Mucosa of gallbladder (tissue), 1 donor: ENCODE results near the gene SMURF2. TPM values are rescaled to one million over a fixed set of nuclear protein-coding genes. Genes with fewer than 3 reads are reported as not detected.
"Not testable (repeated sequence)": the region's sequence is repeated elsewhere in the genome, so short reads cannot be mapped to it uniquely, and the experiment has no call there.

Source experiments
- DNase-seq: peaks from one replicate; pipeline ENCODE4 v3.0.0-alpha.2; 2020; ENCODE audit warnings: low spot score
- total RNA-seq: library from RNA; stranded (reverse); gene quantifications from one replicate; pipeline ENCODE4 v1.2.1, GENCODE V29; 2021
- donor health status: DM: no; HTN: no; CAD: no.

SMURF2 gene
- total RNA-seq, 1 donor from 2014 or later = 22.2 TPM

DNA sequence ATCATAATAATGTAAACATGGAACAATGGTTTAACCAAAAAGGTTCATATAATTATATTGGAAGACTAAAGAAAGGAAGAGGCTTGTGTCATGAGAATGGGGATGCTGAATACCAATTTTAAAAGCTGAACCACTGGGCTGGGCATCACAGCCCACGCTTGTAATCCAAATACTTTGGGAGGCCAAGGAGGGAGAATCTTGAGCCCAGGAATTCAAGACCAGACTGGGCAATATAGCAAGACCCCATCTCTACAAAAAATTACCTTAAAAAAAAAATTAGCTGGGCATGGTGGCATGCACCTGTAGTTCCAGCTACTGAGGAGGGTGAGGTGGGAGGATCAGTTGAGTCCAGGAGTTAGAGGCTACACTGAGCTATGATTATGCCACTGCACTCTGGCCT, 65.1 kb downstream of the SMURF2 start:
- no peak for DNase-seq

DNA sequence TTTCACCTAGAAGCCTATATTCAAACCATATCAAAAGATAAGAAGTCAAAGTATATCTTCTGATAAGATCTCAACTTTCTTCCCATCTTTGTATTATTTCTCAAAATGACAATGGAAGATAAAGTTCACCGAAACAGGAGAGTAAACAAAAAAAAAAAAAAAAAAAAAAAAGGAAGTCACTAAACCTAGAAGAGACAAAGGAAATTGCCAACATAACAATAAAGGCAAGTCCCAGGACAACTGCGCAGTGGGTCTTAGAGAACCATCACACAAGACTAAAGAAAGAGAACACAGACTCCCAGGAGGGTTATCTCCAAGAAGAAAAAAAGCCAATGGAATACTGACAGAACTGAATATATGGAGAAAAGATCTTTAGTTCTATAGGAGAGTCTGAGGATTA, 65.7 kb downstream of the SMURF2 start:
- no peak for DNase-seq

DNA sequence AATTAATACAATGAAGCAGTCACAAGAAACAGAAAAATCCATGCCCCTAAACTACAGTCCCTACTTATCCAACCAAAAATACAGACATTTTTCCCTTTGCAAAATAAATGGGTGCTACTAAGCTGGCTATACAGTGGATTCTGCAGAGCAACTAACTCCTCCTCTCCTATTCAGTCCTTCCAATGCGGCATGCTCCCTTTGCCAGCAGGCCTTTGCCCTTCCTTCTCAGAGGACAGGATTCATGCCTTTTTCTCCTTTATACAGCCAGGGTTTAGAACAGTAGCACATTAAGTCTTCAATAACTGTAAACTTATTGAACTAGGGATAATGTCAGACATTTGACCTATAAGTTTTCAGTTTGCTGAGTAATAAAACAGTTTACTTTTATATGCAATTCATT, 70.2 kb downstream of the SMURF2 start:
- no peak for DNase-seq

DNA sequence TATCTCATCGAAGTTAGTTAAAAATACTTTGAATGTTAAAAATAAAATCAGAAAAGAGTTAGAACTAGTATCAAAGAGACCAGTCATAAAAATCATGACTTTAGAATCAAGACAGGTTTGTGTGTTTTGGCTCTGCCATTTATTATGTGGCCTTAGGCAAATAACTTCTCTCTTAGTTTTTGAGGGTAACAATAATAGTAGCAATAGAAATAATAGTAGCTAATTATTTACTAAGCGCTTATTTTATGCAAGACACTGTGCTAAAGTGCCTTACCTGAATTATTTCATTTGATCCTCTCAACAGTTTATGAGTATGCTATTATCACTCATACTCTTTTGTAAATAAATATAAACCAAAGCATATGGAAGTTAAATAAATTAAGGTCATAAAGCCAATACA, 77.0 kb downstream of the SMURF2 start:
- no peak for DNase-seq

DNA sequence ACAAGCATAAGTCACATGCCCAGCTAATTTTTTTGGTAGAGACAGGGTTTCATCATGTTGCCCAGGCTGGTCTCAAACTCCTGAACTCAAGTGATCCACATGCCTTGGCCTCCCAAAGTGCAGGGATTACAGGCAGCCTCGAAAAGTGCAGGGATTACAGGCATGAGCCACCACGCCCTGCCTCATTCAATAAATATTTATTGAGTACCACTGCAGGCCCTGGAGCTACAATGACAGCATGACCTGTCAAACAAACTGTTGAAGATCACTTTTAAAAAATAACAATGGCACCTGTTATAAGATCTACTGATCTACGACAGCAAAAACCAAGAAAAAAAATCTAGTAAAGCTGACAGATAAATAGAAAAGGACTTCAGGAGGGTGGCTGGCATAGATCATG, 79.1 kb downstream of the SMURF2 start:
- DNase-seq = no peak

DNA sequence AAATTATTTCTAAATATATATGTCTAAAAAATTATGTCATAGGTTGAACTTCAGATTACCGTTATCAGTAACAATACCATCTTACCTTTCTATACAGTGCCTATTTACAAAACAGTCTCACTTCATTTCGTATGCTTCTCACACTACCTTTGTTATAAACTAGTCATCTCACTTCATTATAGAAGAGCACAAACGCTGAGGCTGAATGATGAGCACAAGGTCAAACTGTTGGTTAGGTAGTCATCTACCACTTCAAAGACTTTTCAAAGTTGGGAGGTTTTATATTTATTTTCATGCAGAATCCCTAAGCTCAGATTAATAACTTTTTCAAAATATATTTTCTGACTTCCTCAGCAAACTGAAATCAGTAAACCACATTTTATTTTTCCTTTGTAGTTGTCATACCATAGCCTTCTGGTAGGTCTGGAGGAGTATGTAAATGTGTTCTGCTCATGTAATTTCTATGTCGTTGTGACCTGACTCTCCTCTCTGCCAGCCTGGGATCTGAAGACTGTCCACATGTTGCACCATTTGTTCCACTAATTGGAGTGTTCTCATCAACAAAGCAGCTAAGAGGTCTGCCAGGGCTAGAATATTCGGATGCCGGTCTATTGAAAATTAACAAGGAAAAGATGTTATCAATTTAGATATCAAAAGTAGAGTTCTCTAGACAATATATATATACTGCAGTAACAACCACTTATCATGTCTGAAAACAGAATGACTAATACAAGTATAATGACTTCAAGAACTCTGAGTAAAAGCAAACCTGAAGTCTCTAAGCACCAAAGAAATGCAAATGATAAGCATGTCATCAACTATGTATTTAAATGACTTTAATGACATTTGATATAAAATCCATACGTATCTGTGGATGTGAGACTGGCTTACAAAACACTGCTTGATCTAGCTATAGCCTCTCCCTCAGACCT, 81.5 kb downstream of the SMURF2 start:
- DNase-seq = no peak

DNA sequence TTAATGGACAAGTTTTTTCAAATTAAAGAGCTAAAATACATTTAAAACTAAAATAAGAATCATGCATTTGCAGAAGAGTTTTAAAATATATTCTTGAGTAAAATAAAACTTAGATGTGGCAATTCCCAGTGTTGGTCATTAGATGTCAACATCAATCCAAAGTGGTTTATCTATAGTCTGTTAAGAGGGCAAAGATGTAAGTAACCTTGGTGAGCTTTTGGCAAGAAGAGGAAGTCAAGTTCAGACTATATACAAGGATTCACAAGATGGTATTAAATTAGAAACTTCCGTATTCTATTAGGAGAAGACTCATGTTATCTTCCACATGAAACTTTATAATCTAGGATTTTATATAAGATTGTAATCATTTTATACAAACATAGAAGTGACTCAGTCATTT, 82.2 kb downstream of the SMURF2 start:
- no peak for DNase-seq

DNA sequence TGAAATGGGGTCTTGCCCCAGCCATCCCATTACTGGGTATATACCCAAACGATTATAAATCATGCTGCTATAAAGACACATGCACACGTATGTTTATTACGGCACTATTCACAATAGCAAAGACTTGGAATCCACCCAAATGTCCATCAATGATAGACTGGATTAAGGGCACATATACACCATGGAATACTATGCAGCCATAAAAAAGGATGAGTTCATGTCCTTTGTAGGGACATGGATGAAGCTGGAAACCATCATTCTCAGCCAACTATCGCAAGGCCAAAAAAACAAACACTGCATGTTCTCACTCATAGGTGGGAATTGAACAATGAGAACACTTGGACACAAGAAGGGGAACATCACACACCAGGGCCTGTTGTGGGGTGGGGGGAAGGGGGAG, 85.1 kb downstream of the SMURF2 start:
- DNase-seq = not testable (repeated sequence)

DNA sequence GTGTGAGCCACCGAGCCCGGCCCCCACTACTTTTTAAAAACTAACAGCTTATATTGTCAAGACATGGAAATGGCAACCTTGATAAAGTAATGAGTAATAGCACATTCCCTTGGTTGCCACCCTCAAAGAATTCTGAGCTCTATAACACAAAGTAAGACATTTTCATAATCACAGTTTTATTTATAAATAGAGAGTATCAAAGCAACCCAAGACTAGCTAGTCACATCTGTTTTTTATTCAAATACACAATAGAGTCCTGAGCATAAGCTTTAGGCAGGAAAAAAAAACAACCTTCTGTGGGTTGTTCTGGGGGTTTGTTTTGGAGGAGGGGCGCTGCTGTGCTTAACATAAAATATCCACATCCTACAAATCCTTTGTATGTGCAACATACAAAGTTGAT, 86.7 kb downstream of the SMURF2 start:
- DNase-seq = no peak

DNA sequence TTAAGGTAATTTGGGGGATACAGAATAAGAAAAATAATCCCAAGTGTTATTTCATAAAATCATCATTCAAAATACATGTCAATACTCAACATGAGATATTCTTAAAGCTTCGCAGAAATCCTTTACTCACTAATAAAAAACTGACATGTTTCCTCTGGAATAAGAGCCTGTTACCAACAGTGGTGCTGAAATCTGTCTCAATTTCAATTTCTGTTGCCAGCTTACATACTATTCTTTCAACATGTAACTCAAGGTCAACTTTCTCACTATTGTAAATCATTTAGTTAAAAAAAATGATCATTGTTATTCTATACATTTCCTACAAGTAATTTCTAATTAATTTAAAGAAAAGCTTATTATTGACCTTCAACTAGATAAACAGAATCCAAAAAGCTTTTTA, 87.5 kb downstream of the SMURF2 start:
- no peak for DNase-seq

DNA sequence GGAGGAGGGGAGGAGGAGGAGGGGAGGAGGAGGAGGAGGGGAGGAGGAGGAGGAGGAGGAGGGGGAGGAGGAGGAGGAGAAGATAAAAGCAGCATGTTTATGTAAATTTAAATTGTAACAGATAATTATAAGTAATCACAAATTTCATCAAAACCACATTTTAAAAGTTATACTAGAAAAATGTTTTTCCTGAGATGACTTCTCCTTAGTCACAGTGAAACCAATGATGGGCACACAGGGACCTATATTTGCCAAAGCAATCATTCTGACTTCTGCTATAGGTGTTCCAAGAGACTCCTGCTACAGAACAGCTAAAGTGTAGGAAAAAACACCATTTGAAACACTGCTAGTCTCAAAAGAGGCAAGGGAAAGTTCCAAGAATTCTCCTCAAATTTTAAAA, 88.9 kb downstream of the SMURF2 start:
- no peak for DNase-seq

DNA sequence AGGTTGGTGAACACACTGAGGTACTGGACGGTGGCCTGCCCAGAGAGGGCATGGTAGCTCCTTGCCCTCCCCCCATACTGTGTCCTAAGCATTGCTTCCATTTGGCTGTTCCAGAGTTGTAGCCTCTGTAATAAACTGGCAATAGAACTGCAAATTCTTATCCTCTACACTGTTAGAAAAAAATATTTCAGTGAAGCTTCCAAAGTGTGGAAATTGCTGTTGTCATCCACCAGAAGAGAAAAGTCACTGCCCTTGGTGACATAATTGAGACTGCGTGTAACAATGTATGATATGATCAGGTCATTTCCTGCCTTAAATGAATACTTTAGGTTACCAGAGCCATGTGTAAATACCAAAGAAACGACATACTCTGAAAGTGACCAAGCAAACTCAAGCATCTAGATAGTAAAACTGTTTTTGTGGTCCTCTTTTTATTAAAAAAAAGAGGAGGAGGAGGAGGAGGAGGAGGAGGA, 89.4 kb downstream of the SMURF2 start:
- no peak for DNase-seq

DNA sequence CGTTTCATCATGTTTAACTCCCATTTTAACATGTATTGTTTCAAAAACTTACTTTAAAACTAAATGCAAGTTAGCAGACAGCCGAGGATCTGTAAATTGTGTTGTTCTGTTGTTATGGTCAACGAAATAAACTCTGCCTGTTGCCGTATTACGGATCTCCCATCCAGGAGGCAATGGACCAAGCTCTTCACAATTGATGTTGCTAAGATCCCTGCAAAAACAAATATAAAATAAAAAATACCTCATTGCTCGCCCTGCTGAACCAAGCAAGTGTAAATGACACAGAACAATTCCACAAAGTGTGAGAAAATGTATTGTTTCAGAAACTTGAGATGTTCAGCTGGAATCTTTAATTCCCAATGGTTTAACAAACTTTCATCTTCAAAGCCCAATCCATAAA, 90.4 kb downstream of the SMURF2 start:
- DNase-seq = no peak

DNA sequence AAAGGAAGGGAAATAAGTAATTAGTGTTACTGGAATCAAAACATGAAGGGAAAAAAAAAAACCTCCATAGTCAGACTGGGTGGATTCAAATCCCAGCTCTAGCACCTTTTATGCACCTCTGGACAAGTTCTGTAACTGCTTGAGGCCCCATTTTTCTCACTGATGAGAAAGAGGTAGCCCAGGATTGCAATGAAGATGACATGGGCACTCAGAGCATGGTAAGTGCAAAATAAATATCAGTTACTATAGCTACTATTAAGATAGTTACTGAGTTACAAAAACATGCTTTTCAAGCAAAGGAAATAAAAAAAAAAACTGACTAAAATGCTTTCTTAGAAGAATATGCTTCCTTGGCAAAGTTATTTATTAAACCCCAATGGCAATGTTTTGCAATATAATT, 96.5 kb downstream of the SMURF2 start:
- DNase-seq = no peak

DNA sequence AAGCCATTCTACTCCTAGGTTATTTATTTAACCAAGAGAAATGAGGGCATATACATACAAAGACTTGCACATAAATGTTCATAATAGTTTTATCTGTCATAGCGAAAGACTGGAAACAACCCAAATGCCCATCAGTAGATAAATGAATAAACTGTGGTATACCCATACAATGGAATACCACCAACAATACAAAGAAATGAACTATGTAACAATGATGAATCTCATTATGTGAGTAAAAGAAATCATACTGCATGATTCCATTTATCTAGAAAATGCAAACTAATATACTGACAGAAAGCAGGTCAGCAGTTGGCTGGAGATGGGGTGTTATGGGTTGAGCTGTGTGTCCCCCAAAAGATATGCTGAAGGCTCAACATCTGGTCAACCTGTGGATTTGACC, 98.0 kb downstream of the SMURF2 start:
- DNase-seq = no peak

DNA sequence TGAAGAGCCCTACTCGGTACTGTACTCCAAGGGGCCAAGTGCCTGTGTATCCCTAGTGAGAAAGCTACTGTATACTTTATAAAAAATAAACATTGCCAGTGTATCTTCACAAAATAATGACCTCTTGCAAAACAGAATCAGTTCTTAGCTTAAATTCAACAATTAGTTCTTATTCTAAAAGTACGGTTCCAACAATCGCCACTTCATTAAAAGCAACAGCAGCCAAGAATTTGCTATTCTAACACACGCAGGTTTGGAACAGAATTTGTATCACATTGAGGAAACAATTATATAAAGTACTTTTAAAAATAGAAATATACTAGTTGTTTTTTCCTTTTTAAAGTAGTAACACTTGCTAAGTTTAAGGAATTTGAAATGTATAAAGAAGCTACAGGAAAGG, 106.8 kb downstream of the SMURF2 start:
- DNase-seq = no peak

DNA sequence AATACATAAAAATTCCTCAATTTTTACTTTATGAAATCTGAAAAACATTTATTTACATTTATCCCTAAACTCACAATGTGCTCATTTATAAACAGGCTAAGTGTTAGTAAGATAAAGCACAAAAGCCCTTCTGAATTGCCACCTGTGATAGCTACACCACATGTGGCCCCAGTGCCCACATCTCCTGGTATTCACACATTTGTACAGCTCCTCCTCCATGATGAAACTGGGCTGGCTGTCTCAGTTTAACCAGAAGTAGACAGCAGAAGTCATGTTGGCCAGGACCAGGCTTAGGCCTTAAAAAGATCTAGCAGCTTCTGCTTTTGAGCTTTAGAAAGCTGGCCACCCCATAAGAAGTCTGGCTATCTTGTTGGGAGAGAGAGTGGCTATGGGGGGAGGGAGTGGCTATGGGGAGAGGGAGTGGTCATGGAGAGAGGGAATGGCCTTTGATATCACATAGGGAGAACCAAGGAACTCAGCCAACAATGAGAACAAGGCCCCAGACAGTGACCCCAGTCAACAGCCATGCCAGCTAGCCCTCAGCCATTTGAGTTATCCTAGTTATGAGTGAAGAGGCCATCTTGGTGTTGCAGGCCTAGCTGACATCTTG, 108.0 kb downstream of the SMURF2 start:
- no peak for DNase-seq

DNA sequence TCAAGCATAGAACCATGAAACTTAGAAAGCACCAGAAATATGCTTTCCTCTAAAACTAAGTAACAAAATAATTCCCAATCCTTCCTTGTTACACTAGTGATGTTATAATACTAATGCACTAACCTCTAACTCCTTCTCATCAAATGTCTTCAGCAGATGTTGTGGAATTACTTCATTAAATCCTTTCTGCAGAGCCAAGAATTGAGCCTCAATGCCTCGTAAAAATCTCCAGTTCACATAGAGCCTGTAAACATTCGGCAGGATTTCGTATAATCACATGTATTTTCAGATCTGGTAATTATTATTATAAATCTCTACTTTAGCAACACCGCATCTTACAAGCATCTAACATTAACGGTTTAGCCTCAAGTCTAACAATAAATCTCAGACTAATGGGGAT, 110.6 kb downstream of the SMURF2 start:
- no peak for DNase-seq

DNA sequence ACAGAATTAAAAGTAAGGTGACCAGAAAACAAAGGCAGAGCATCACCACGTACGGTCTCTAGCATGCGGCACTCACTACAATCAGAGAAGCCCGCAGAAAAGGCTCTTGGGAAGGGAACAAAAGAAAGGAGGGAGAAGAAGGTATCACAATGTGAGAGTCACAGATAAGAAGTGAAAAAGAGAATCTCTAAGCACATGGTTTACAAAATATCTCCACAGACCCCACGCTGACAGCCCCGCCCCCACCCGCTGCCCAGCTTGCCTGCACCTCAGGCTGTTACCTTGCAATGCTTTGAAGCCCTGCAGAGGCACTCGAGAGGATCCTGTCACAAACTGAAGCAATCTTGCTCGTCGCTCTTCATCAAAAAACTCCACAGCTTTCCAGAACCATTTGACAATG, 114.8 kb downstream of the SMURF2 start:
- DNase-seq = no peak

DNA sequence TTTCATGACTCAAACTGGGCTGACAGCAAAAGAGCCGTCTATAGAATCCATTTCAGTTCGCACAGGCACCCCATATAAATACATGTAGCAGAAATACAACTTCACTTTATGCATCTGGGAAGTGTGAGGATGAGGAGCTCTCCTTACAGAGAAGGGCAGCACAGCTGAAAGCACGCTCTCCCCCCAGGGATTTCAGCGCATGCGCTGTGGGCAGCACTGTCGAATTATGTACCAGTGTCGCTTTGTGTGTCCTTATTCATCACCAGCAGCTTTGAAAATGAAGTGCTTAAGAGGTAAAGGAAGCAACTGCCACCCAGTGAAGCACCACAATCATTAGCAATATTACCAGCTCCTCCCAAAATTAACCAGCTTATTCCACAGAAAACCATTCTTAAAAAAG, 115.4 kb downstream of the SMURF2 start:
- no peak for DNase-seq

DNA sequence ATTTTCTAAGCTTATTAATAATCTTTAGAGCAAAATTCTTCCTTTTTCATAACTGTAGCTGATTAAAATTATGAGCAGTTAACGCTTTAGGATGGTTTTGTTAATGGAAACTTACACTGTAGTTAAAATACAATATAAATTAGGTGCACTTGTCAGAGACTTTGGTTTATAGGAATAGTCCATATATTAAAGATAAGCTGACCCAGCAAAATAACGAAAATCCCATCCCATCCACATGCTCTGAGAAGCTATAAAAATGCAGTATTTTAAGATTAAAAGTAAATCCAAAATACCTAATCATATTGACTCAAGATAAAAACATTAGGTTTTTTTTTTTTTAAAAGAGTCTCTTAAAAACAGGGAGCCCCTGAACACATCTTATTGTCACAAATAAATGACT, 117.4 kb downstream of the SMURF2 start:
- DNase-seq = no peak

DNA sequence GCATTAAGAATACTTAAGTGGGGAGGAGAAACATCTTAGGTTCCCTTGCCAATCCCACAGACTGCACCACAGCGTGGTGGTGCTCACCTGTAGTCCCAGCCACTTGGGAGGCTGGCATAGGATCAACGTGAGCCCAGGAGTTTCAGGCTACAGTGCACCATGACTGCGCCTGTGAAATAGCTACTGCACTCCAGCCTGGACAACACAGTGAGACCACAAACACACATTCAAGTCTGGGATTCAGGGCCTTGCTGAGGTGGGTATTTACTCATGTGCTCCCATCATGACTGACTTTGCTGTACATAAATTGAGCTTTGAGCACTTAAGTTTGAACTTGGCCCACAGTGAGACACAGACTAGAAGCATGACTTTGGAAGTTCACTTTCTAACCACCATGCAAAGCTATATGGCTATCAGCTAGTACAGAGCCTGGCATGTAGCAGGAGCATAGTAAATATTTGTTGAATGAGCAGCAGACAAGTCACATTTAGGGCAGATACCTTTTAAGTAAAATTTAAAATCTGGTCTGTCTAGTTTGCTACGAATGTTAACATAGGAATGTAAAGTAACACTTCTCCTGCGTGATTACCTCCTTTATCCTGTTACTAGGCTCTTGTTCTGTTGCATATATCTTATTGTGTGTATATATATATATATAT, 121.9 kb downstream of the SMURF2 start:
- no peak for DNase-seq
